Measurements from ENCODE around the gene BICRAL.
"Not testable (repeated sequence)": the region's sequence is repeated elsewhere in the genome, so short reads cannot be mapped to it uniquely, and the experiment has no call there.

BICRAL gene

GRCh38 chr6:42781796-42782688 is at the start of gene BICRAL:
TSS of gene BICRAL (plus strand) at chr6:42782052. CDS start at chr6:42822023, 39,971 bp downstream.
- no peak for FAIRE-seq

GRCh38 chr6:42733867-42734481 is 47.9 kb upstream of the BICRAL start:
- FAIRE-seq, result not testable (repeated sequence)

GRCh38 chr6:42735976-42736375 is 45.9 kb upstream of the BICRAL start:
- no peak for FAIRE-seq

- FAIRE-seq, result no peak
Observed at GRCh38 chr6:42740725-42741124, 41.1 kb upstream of the BICRAL start.

- FAIRE-seq, result no peak
Observed at GRCh38 chr6:42742116-42742894, 39.5 kb upstream of the BICRAL start.

GRCh38 chr6:42744351-42744893 is 37.4 kb upstream of the BICRAL start:
- FAIRE-seq, result no peak

GRCh38 chr6:42745083-42745639 is 36.7 kb upstream of the BICRAL start:
- FAIRE-seq, result no peak

- FAIRE-seq, result peak; percentile 41
Observed at GRCh38 chr6:42745640-42746462, 36.0 kb upstream of the BICRAL start, which contains the start of gene TBCC. TSS of gene TBCC (minus strand) at chr6:42746103. CDS start at chr6:42746073, 30 bp downstream.

GRCh38 chr6:42746463-42747391 is 35.1 kb upstream of the BICRAL start:
- peak; percentile 70 for FAIRE-seq

GRCh38 chr6:42748203-42748898 is 33.5 kb upstream of the BICRAL start:
- FAIRE-seq, result no peak

GRCh38 chr6:42751055-42751454 is 30.8 kb upstream of the BICRAL start:
- FAIRE-seq, result no peak

- FAIRE-seq, result no peak
Observed at GRCh38 chr6:42754759-42755158, 27.1 kb upstream of the BICRAL start.

- no peak for FAIRE-seq
Observed at GRCh38 chr6:42756722-42757121, 25.1 kb upstream of the BICRAL start.

- no peak for FAIRE-seq
Observed at GRCh38 chr6:42758756-42759430, 23.0 kb upstream of the BICRAL start.

- FAIRE-seq, result no peak
Observed at GRCh38 chr6:42761287-42762067, 20.4 kb upstream of the BICRAL start.

GRCh38 chr6:42762426-42762859 is 19.4 kb upstream of the BICRAL start:
- FAIRE-seq, result no peak

- FAIRE-seq, result no peak
Observed at GRCh38 chr6:42762950-42763349, 18.9 kb upstream of the BICRAL start.

GRCh38 chr6:42764911-42765648 is 16.8 kb upstream of the BICRAL start:
- FAIRE-seq, result no peak
